ENCODE measurements around the gene BAIAP2L2.

- TF ChIP-seq POLR2A (IDR thresholded peaks at IDR 0.05) = no peak
- TF ChIP-seq, protein P1, sequence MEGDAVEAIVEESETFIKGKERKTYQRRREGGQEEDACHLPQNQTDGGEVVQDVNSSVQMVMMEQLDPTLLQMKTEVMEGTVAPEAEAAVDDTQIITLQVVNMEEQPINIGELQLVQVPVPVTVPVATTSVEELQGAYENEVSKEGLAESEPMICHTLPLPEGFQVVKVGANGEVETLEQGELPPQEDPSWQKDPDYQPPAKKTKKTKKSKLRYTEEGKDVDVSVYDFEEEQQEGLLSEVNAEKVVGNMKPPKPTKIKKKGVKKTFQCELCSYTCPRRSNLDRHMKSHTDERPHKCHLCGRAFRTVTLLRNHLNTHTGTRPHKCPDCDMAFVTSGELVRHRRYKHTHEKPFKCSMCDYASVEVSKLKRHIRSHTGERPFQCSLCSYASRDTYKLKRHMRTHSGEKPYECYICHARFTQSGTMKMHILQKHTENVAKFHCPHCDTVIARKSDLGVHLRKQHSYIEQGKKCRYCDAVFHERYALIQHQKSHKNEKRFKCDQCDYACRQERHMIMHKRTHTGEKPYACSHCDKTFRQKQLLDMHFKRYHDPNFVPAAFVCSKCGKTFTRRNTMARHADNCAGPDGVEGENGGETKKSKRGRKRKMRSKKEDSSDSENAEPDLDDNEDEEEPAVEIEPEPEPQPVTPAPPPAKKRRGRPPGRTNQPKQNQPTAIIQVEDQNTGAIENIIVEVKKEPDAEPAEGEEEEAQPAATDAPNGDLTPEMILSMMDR (IDR thresholded peaks at IDR 0.05) = no peak
Measured at GRCh38 chr22:38067028-38067415, 43.5 kb downstream of the BAIAP2L2 start.
